Small intestine (tissue), 7 donors: Measurements from ENCODE around the gene PDE6A. TPM values are rescaled to one million over a fixed set of nuclear protein-coding genes. Genes with fewer than 3 reads are reported as not detected.

Experiments used
- DNase-seq, 2 donors: peaks; one replicate each; pipeline versions ENCODE4 v3.0.0 to v3.0.0-alpha.2; 2013
- FAIRE-seq: peaks from 2 replicates; lab custom pipeline; 2012; peaks lifted over from hg19 to GRCh38; lab: Jason Lieb, UNC
- H3K27ac ChIP-seq, 3 donors: one replicate each; pipeline ENCODE4 v1.5.1; 2013; ENCODE audit warnings: low read length in 2 of 3, mild to moderate bottlenecking in 2 of 3, control low read depth in 1 of 3, inconsistent platforms in 1 of 3, low read depth in 1 of 3, moderate library complexity in 1 of 3
- H3K27me3 ChIP-seq, 3 donors: one replicate each; pipeline ENCODE4 v1.6.1; 2013; ENCODE audit warnings: low read length in 3 of 3, inconsistent platforms in 1 of 3; ENCODE audit not compliant: control insufficient read depth in 3 of 3, insufficient read depth in 3 of 3
- H3K36me3 ChIP-seq, 3 donors: one replicate each; pipeline ENCODE4 v1.6.1; 2013; ENCODE audit warnings: low read length in 3 of 3, inconsistent platforms in 1 of 3, low read depth in 1 of 3, mild to moderate bottlenecking in 1 of 3, moderate library complexity in 1 of 3; ENCODE audit not compliant: control insufficient read depth in 3 of 3, insufficient read depth in 2 of 3
- H3K4me1 ChIP-seq, 3 donors: one replicate each; pipeline ENCODE4 v1.6.1; 2013; ENCODE audit warnings: low read length in 2 of 3, inconsistent platforms in 1 of 3, low read depth in 1 of 3, mild to moderate bottlenecking in 1 of 3, moderate library complexity in 1 of 3; ENCODE audit not compliant: control insufficient read depth in 3 of 3, insufficient read depth in 2 of 3
- H3K4me3 ChIP-seq, 3 donors: one replicate each; pipeline ENCODE4 v1.5.1; 2013; ENCODE audit warnings: low read length in 3 of 3, control low read depth in 1 of 3, inconsistent platforms in 1 of 3, low read depth in 1 of 3, mild to moderate bottlenecking in 1 of 3, moderate library complexity in 1 of 3
- H3K9me3 ChIP-seq, 2 donors: one replicate each; pipeline ENCODE4 v1.6.1; 2013; ENCODE audit warnings: low read depth in 1 of 2, low read length in 1 of 2; ENCODE audit not compliant: control insufficient read depth in 2 of 2, insufficient read depth in 1 of 2
- WGBS, 3 donors: extraction: QIAGEN DNeasy Blood & Tissue Kit; methylation state at CpG; one replicate each; pipeline ENCODE4 v1.1.7; 2013; 5-methylcytosine and 5-hydroxymethylcytosine counted together
- polyA plus RNA-seq, 4 donors: library from polyadenylated mRNA; stranded (reverse) in 3 of 4; unstranded in 1 of 4; fragments of 200-250 nt in 3 of 4; fragments of 120-200 nt in 1 of 4; gene quantifications; one replicate each; pipeline versions ENCODE4 v1.2.1 to v1.2.3, GENCODE V29; 2013
- donor health status: healthy with polysubstance abuse.
- donor health status: control.
- donor health status: control.
- donor health status: Bipolar disorder and iron deficiency.
- donor health status: healthy.

PDE6A gene
- polyA plus RNA-seq, 4 donors, result 0.03 to 1.3 TPM; not detected in 2

- FAIRE-seq (no peak), DNase-seq (peak; percentile 63 to 76)
- Histone ChIP-seq H3K4me1 (peaks cover 0 to 41% (median 3%) of the 10 kb centered on the region in 3 donors), H3K27ac (peak overlapping the region; percentile 90 to 99 (median 98)), H3K27me3 (no peaks in the 10 kb centered on the region), H3K4me3 (peak overlapping the region in 2 of 3 donors; percentile 85 to 88), H3K36me3 (peaks cover 0 to 6% (median 0%) of the 10 kb centered on the region in 3 donors), H3K9me3 (no peaks in the 10 kb centered on the region)
- 30 to 34% (median 34%) methylated on average over 14 of the region's 14 CpGs for WGBS, 3 donors
Measured at GRCh38 chr5:149959406-149960236, 15.0 kb upstream of the PDE6A start.

- Histone ChIP-seq H3K27ac (peak overlapping the region in 1 of 3 donors; percentile 99), H3K9me3 (no peaks in the 10 kb centered on the region), H3K4me1 (peaks cover 0 to 30% (median 0%) of the 10 kb centered on the region in 3 donors), H3K27me3 (no peaks in the 10 kb centered on the region), H3K36me3 (peaks cover 0 to 3% (median 0%) of the 10 kb centered on the region in 3 donors), H3K4me3 (no peak overlapping the region)
- 50 to 80% (median 68%) methylated on average over 4 of the region's 4 CpGs for WGBS, 3 donors
- DNase-seq (peak in 1 of 2 donors; percentile 54), FAIRE-seq (no peak)
Measured at GRCh38 chr5:149957855-149958254, 13.3 kb upstream of the PDE6A start.

- 36 to 68% (median 55%) methylated on average over 5 of the region's 5 CpGs for WGBS, 3 donors
- no peak overlapping the region for H3K4me3 ChIP-seq
- peaks cover 0 to 27% (median 0%) of the 10 kb centered on the region in 3 donors for H3K4me1 ChIP-seq
- H3K27me3 ChIP-seq, result no peaks in the 10 kb centered on the region
- peaks cover 0 to 2% (median 0%) of the 10 kb centered on the region in 3 donors for H3K36me3 ChIP-seq
- FAIRE-seq (no peak), DNase-seq (no peak)
- H3K9me3 ChIP-seq, result no peaks in the 10 kb centered on the region
- peak overlapping the region in 1 of 3 donors; percentile 99 for H3K27ac ChIP-seq
Measured at GRCh38 chr5:149956685-149957084, 12.1 kb upstream of the PDE6A start.

GRCh38 chr5:149954798-149955197, 10.2 kb upstream of the PDE6A start:
- peaks cover 0 to 23% (median 0%) of the 10 kb centered on the region in 3 donors for H3K4me1 ChIP-seq
- H3K9me3 ChIP-seq, result no peaks in the 10 kb centered on the region
- FAIRE-seq (no peak), DNase-seq (no peak)
- H3K27ac ChIP-seq, result no peak overlapping the region
- WGBS, 3 donors, result 77 to 87% (median 82%) methylated on average over 6 of the region's 6 CpGs
- no peaks in the 10 kb centered on the region for H3K27me3 ChIP-seq
- H3K4me3 ChIP-seq, result no peak overlapping the region
- H3K36me3 ChIP-seq, result peaks cover 0 to 3% (median 0%) of the 10 kb centered on the region in 3 donors

GRCh38 chr5:149953436-149954121, 9.0 kb upstream of the PDE6A start:
- Histone ChIP-seq H3K4me1 (peaks cover 0 to 12% (median 0%) of the 10 kb centered on the region in 3 donors), H3K36me3 (peaks cover 0 to 3% (median 0%) of the 10 kb centered on the region in 3 donors), H3K27ac (no peak overlapping the region), H3K9me3 (no peaks in the 10 kb centered on the region), H3K27me3 (no peaks in the 10 kb centered on the region), H3K4me3 (no peak overlapping the region)
- FAIRE-seq (no peak), DNase-seq (no peak)
- 69 to 84% (median 76%) methylated on average over 9 of the region's 9 CpGs for WGBS, 3 donors

GRCh38 chr5:149951138-149951749, 6.7 kb upstream of the PDE6A start:
- Histone ChIP-seq H3K27me3 (no peaks in the 10 kb centered on the region), H3K27ac (no peak overlapping the region), H3K9me3 (no peaks in the 10 kb centered on the region), H3K36me3 (peaks cover 0 to 3% (median 0%) of the 10 kb centered on the region in 3 donors), H3K4me3 (no peak overlapping the region), H3K4me1 (peaks cover 0 to 11% (median 0%) of the 10 kb centered on the region in 3 donors)
- FAIRE-seq, result no peak
- DNase-seq, result no peak
- WGBS, 3 donors, result 78 to 88% (median 88%) methylated on average over 6 of the region's 6 CpGs

- Histone ChIP-seq H3K36me3 (peaks cover 0 to 3% (median 0%) of the 10 kb centered on the region in 3 donors), H3K27me3 (no peaks in the 10 kb centered on the region), H3K4me3 (no peak overlapping the region), H3K9me3 (no peaks in the 10 kb centered on the region), H3K27ac (no peak overlapping the region), H3K4me1 (peaks cover 0 to 30% (median 0%) of the 10 kb centered on the region in 3 donors)
- no peak for DNase-seq
- WGBS, 3 donors, result 88 to 93% (median 90%) methylated on average over 5 of the region's 5 CpGs
- no peak for FAIRE-seq
Measured at GRCh38 chr5:149948993-149949392, 4.4 kb upstream of the PDE6A start.

- peak; percentile 92 to 93 for DNase-seq
- no peaks in the 10 kb centered on the region for H3K27me3 ChIP-seq
- no peak overlapping the region for H3K4me3 ChIP-seq
- no peaks in the 10 kb centered on the region for H3K36me3 ChIP-seq
- peaks cover 0 to 53% (median 0%) of the 10 kb centered on the region in 3 donors for H3K4me1 ChIP-seq
- peak overlapping the region in 1 of 3 donors; percentile 86 for H3K27ac ChIP-seq
- 13 to 61% (median 36%) methylated on average over 3 of the region's 3 CpGs for WGBS, 3 donors
- H3K9me3 ChIP-seq, result no peaks in the 10 kb centered on the region
- no peak for FAIRE-seq
Measured at GRCh38 chr5:149946118-149946517, 1.5 kb upstream of the PDE6A start.
